Activated CD4-positive, alpha-beta T cell treated with anti-CD3 and anti-CD28 coated beads, Interleukin-2, amount 50 U/mL, for 16 hours (primary cell): ENCODE measurements around the gene FAM78A.
"Not testable (repeated sequence)": the region's sequence is repeated elsewhere in the genome, so short reads cannot be mapped to it uniquely, and the experiment has no call there.

Source experiments
- DNase-seq: peaks from one replicate; pipeline ENCODE4 v3.0.0-alpha.2; 2020

Gene FAM78A

DNA sequence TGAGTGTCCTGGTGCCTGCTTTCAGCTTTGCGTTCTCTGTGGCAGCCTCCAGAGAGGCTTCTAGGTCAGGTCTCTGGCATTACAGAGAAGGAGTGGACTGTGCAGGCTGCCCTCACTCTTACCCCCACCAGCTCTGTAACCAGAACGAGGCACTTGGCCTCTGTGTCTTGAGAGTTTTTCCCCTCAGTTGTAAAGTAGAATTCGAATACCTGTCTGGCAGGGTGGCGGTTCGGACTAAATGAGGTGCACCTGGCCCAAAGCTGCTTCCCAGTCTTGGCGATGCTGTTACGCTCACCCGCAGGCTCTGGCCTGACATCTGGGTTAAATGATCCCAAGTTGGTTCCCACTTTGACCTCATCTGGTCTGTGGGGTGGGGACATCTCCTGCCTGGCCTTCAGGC is 40.1 kb downstream of the FAM78A start:
- no peak for DNase-seq

DNA sequence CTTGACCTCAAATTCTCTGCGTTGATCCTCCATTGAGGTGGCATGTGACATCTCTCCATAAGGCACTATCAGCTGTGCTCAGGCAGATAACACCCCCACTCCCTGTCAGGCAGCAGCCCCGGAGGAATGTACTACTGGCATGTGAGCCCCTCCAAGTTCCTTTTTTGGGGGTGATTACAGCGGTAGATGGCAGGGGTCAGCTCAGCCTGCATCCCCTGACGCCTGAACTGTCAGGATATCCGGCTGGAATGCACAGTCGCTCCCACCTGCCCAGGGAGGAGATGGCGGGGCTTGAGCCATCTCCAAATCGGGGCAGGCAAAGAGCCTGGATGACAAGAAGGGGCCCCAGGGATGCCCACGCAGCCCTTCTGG is 40.8 kb downstream of the FAM78A start:
- no peak for DNase-seq

DNA sequence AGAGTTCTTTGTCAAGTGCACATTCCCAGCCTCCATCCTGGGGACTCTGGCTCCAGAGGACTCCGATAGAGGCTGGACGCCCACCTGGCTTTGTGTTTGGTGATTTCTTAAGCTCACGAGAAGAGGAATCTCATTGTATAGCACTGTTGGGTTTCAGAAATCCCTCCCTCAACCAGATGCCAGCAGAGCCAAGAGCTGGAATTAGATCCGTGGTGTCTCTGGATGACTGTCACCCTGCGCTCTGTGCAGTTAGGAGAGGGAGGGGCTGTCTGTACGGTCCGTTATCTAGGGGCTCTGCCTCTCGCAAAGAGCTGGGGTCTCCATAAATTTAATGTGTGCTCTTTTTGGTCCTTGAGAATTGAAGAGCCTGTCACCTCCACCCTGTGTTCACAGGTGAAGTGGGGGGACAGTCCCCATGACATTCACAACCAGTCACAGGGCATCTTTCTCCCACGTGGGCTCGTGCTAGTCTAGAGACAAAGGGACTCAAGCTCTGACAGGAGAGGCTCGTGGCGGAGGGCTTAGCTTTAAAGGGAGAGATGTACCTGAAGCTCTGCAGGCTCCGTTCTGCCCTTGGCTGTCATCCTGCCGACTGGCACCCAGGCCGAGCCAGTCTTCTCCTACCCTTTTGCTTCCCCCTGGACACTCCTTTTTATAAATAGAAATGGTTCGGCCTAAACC is 41.4 kb downstream of the FAM78A start:
- no peak for DNase-seq

DNA sequence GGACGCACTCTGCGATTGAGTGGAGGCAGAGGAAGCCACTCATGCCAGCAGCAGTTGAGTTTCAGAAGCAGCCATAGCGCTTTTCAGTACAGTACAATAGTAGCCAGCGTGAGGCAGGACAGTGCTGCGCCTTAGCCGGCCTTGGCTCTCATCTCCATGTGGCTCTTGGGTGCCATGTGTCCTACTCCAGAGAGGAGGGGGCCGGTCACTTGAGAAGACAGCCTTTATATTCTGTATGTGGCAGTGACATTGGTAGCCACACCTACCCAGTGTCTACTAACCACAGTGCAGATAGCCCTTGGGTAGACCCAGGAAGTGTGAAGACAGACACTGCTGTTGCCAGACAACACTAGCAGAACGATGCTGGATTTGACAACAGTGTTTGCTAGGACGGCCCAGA is 42.3 kb downstream of the FAM78A start:
- no peak for DNase-seq

DNA sequence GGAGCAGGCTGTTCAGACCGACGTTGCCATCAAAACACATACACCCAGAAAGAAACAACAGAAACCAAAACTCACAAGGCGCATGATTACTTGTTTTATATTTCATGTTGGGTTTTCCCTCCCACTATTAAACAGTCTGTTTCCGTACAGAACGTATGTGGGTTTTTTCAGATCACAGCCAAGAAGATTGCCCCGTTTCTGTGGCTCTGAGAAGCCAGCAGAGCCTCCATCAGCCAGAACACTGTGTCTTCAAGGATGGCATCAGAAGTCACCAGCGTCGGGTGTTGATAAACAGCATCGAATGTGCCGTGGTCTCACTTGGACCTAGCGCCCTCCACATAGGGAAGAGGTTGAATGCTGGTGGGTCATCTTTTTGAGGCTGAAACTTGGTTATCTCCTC is 42.8 kb downstream of the FAM78A start:
- DNase-seq = peak; percentile 35

DNA sequence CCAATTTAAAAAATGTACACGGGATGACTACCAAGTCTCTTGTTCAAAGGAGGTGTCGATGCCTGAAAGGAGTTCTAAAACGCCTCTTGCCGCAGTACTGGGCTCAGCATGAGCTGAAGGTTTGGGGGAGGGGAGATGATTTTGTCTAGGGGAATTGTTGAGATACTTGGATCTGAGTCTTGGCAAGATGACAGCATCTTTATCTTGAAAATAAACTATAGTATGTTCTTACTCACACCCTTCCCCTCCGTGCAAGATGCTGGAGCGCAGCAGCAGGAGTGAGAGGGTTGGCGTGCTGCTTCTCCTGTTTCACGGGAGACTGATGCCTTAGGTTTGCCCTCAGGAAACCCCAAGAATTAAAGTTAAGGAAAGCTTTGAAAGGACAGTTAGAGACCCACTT is 47.3 kb downstream of the FAM78A start:
- DNase-seq = no peak

DNA sequence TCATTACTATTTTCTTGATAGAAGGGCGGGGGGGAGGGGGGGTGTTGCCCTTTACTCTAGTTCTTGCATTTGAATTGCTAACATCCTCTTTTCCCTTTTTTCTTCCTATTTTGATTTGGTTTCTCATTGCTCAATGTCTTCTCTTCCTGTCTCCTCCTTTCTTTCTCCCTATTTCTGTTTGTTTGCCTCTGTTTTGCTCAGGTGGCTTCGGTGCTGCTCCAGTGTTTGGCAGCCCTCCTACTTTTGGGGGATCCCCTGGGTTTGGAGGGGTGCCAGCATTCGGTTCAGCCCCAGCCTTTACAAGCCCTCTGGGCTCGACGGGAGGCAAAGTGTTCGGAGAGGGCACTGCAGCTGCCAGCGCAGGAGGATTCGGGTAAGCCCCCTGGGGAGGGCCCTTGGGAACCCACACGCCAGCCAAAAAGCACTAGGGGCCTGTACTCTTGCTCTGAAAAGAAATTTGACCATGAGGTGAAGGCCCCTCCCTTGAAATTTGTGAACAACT is 48.3 kb downstream of the FAM78A start:
- DNase-seq = no peak

DNA sequence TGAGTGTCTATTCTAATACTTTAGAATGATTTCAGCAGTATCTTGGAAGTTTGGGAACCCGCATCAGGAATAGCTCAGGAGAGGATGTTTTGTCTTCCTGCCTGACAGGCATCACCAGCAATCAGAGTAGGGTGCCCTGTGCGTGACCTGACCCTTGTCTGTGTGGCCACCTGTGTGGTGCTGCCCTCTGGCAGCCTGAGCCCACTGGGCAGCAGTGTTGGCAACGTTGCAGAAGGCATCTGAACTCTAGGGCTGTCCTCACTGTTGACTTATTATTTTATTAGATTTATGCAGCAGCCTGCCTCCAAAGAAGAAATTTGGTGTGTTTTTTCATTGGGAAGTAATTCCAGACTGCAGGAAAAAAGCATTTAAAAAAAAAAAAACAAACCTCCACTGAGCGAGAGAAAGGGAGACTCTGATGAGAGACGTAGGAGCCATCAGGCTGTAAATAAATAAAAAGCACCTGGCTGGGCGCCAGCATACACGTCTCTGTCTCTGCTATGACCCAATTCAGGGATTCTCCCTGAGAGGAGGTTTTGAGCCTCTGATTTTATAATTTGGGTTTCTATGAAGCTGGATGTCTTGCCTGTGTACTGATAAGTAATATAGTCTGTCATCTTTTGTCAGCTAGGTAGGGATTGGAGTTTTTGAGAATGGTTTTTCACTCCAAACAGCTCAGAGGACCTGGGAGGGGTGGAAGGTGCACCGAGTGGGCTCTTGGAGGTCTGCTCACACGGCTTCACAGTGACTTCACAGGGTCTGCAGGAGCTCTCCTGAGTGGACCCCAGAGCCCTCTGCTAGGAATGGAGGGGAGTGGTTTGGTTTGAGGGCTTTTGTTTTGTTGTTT is 49.0 kb downstream of the FAM78A start:
- no peak for DNase-seq

DNA sequence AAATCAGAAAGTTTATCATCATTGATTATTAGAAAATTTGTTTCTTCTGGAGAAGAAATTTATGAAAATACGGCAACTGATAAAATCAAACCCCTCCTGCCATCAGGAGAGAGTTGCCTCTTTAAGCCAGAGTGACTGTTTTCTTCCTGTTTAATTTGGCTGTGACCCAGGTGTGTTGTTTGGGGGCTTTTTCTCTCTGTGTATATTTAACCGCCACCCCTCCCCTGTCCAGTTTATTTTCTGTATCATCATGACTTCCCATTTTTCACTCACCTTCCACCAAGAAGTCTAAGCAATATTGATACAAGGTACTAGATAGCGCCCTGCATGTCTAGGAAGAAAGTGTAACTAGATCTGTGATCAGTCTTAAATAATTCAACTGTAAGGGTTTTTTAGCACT is 50.1 kb downstream of the FAM78A start:
- no peak for DNase-seq

DNA sequence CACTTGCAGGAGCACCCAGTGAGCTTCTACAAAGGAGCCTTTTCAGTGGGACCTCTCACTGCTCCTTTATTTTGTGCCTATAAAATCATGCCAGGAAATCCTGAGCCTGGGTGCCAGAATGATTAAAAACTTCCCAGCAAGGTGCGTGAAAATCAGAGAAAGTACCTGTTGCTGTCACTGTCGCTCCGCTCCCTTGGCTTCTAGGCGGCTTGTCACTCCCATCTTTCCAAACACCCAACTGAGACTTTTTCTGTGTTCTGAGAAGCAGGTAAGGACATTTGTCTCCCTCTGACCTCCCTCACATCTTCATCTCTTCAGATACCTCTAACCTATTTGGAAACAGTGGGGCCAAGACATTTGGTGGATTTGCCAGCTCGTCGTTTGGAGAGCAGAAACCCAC is 53.9 kb downstream of the FAM78A start:
- no peak for DNase-seq

DNA sequence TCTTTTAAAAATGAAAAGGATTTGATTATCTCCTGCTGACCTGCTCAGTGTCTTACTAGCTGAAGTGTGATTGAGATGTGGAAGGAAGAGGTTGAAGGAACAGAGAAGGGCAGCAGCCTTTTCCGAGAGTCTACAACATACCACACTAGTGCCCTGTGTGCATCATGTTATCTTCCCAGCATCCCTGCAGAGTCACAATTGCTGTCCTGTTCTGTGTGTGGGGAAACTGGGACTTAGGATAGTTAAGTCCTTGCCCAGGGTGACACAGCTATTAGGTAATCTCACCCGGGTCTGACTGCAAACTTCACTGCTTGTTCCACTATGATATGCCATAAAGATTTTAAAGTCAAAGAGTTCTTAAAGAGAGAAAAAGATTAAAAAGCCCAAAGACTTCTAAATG is 55.8 kb downstream of the FAM78A start:
- no peak for DNase-seq

DNA sequence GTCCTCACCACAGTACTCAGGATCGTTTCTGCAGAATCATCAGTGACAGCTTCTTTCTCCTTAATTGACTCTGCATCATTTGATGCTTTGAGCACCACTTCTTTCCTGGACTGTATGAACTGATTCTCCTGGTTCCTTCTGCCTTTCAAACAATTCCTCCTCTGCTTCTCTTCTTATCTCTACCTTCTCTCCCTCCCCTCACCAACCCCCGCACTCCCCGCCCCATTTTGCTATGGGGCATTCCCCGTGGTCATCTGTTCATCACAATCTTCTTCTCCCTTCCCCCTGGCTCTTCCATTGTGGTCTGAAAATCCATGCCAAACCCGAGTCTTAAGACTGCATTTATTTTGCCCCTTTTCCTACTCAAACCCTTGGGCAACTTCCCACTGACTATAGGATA is 57.9 kb downstream of the FAM78A start:
- DNase-seq = no peak

DNA sequence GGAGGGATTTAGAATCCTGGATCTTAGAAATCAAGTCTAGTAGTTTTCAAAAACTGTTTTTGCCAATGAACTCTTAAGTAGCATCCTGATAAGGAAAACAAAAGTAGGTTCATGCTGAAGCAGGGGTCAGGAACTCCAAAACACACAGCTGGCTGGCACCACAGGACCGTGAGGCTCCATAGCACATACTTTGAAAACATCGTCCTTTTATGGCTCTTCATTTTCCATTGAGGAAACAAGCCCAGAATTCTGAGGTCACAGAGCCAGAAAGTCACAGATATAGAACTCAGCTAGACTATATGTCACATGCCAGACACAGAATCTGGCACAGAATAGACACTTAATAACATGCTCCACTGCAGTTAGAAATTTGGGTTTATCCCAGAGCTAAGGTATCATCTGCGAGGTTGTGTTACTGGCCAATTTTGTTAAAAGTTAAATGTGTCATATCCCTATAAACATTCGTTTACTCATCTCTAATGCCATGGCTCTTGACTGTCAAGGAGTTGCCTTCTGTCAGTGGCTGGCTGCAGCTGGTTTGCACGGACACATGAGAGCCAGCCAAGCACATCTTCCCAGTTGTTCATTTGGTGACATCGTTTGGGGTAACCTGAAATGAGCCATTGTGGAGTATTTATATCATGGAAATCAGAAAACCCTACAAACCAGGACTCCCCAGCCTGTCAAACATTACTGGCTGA is 58.8 kb downstream of the FAM78A start:
- no peak for DNase-seq

DNA sequence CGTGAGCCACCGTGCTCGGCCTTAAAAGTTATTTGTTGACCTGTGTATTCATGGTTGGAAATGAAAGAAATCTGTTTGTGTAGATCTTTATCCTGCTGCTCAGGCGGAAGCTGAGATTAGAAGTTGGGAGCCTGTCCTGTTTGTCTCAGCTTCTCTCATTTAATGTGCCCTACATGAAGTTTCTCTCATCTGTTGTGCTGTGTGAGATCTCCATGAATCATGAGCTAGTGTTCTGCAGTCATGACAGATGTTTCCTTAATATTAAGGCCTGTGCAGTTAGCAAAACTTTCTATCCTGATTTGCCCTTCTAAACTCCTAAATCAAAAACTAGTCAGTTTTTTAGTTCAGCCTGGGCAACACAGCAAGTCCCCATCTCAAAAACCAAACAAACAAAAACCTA is 59.5 kb downstream of the FAM78A start:
- DNase-seq = no peak

DNA sequence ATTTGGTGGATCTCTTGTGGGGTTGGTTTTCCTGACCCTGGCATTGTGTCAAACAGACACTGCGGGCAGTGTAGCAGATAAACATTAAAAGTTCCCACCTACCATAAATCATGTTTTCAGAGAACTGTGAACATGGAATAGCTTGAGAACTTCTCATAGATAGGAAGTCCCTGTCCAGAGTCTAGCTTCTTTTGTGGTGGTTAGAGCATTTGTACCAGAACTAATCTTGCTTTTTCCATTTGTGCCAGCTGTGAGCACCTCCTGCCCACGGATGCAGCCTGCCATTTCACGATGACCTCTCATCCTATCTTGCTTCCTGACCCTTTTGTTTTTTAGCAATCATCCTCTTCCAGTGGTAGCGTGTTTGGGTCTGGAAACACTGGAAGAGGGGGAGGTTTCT is 61.4 kb downstream of the FAM78A start:
- DNase-seq = no peak

DNA sequence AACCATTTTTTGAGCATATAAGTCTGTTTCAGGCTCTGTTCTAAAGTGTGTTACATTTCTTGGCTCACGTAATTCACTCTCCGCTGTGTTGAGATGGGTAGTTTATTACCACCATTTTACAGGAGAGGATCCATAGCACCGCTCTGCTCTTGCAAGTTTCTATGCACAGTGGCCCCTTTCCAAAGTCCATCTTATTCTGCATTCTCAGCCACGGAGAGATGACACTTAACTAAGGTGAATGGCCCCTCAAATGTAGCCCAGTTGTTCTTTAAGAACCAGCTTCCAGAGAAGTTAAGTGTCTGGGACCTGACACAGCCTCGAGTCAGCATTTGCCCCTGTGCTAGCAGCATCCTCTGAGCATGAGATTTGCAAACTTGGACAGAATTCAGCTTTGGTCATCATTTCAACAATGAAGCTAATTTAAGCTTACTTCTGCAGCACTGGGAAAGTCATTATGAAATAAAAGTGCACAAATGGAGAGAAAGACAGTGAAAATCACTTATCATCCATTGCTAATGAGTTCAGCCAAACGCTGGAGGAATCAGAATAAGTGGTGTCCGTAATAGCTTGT is 61.9 kb downstream of the FAM78A start:
- DNase-seq = no peak

DNA sequence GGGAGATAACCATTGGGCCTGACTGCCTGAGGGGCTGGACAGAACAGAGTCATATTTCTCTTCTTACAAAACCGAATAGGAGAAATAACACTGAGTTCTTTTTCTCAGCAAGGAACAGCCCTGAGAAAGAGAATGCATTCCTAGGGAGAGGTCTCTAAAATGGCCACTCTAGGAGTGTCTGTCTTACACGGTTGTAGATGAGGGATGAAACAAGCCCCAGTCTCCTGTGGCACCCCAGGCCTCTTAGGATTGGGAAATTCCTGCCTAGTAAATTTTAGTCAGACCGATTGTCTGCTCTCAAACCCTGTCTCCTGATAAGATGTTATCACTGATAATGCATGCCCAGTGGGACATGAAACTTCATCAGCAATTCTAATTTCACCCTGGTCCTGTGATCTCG is 64.4 kb downstream of the FAM78A start:
- DNase-seq = not testable (repeated sequence)
